Astrocyte of the cerebellum (primary cell): Measurements from ENCODE around the gene KCNIP3.

Experiments used
- DNase-seq: peaks from one replicate; pipeline ENCODE4 v3.0.0-alpha.2; 2011; ENCODE audit warnings: low read depth
- H3K4me3 ChIP-seq: 2 replicates; pipeline ENCODE4 v1.5.1; 2011; ENCODE audit warnings: mild to moderate bottlenecking, low read depth, low read length, moderate library complexity
- in situ Hi-C: cut with HindIII; loops from 2 replicates; pipeline ENCODE4 v1.10.0; 2017; ENCODE audit warnings: low sequenced_read_pairs
- TF ChIP-seq, protein P1 (sequence below): IDR thresholded peaks from 2 replicates; pipeline ENCODE4 v1.5.1; 2012; ENCODE audit warnings: low read length, low read depth, moderate library complexity, mild to moderate bottlenecking; ENCODE audit errors: missing control alignments

KCNIP3 gene

GRCh38 chr2:95345563-95346230 lies 48.5 kb downstream of the KCNIP3 start:
- in situ Hi-C loops = no loop called here
- DNase-seq = peak; percentile 58

GRCh38 chr2:95346231-95346737 lies 49.1 kb downstream of the KCNIP3 start:
- no peak for DNase-seq
- H3K4me3 ChIP-seq = peak overlapping the region; percentile 53
- TF ChIP-seq, protein P1, sequence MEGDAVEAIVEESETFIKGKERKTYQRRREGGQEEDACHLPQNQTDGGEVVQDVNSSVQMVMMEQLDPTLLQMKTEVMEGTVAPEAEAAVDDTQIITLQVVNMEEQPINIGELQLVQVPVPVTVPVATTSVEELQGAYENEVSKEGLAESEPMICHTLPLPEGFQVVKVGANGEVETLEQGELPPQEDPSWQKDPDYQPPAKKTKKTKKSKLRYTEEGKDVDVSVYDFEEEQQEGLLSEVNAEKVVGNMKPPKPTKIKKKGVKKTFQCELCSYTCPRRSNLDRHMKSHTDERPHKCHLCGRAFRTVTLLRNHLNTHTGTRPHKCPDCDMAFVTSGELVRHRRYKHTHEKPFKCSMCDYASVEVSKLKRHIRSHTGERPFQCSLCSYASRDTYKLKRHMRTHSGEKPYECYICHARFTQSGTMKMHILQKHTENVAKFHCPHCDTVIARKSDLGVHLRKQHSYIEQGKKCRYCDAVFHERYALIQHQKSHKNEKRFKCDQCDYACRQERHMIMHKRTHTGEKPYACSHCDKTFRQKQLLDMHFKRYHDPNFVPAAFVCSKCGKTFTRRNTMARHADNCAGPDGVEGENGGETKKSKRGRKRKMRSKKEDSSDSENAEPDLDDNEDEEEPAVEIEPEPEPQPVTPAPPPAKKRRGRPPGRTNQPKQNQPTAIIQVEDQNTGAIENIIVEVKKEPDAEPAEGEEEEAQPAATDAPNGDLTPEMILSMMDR = no peak
- in situ Hi-C loops = no loop called here

More at GRCh38 chr2:95345563-95346230, 48.5 kb downstream of the KCNIP3 start:
- TF ChIP-seq, protein P1 = peak; percentile 95
- H3K4me3 ChIP-seq = peak overlapping the region; percentile 53

- in situ Hi-C loops = no loop called here
- DNase-seq = no peak
These were observed 49.9 kb downstream of the KCNIP3 start for GRCh38 chr2:95346738-95347671.

GRCh38 chr2:95347681-95348608 lies 50.8 kb downstream of the KCNIP3 start:
- DNase-seq = no peak
- no peak overlapping the region for H3K4me3 ChIP-seq
- in situ Hi-C loops = no loop called here
- TF ChIP-seq, protein P1 = no peak

More at GRCh38 chr2:95346738-95347671, 49.9 kb downstream of the KCNIP3 start:
- TF ChIP-seq, protein P1 = no peak
- H3K4me3 ChIP-seq = peak overlapping the region; percentile 36

GRCh38 chr2:95348609-95349567 lies 51.7 kb downstream of the KCNIP3 start:
- in situ Hi-C loops = no loop called here
- TF ChIP-seq, protein P1 = no peak
- DNase-seq = no peak

More at GRCh38 chr2:95348609-95349567, 51.7 kb downstream of the KCNIP3 start:
- no peak overlapping the region for H3K4me3 ChIP-seq
